ENCODE results near the gene PDCD1. TPM values are rescaled to one million over a fixed set of nuclear protein-coding genes. Genes with fewer than 3 reads are reported as not detected.

The PDCD1 gene
- total and polyA plus RNA-seq, 2 of the 8 experiments (the other 6 are each of a cell fraction or from before 2014, with no cell fraction given), result 0.48 to 1.1 TPM

- no peak for TF ChIP-seq CHD7 (IDR thresholded peaks at IDR 0.05; ENCODE audit: insufficient replicate concordance, low read length)
These were observed 4.3 kb upstream of the PDCD1 start (continued) for GRCh38 chr2:241862775-241863535.

Measured in H1 (cell line).